ENCODE results near the gene ACO2.
"Not testable (repeated sequence)": the region's sequence is repeated elsewhere in the genome, so short reads cannot be mapped to it uniquely, and the experiment has no call there.

The ACO2 gene

GRCh38 chr22:41448189-41448808 is 20.6 kb upstream of the ACO2 start:
- peak; percentile 99 to 100 for DNase-seq

DNA sequence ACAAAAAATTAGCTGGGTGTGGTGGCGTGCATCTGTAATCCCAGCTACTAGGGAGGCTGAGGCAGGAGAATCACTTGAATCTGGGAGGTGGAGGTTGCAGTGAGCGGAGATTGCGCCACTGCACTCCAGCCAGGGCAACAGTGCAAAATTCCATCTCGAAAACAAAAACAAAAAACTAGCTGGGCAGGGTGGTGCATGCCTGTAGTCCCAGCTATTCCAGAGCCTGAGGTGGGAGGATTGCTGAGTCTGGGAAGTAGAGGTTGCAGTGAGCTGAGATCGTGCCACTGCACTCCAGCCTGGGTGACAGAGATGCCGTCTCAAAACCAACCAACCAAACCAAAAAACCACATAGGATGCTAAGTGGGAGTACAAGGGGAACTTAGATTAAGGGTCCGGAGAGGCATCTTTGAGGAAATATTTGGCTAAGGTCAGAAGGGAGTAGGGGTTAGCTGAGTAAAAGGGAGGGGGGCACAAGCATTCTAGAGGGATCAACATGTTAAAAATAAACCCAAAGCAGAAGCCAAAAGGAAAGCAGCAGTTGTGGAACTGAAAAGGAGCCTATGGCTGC is 10.7 kb upstream of the ACO2 start:
- no peak for DNase-seq

GRCh38 chr22:41459431-41459830 is 9.5 kb upstream of the ACO2 start:
- DNase-seq: no peak

GRCh38 chr22:41460071-41460470 is 8.8 kb upstream of the ACO2 start:
- not testable (repeated sequence) for DNase-seq

GRCh38 chr22:41461901-41462300 is 7.0 kb upstream of the ACO2 start:
- no peak for DNase-seq

- peak; percentile 42 to 49 for DNase-seq
These were observed 418 bp downstream of the ACO2 start for GRCh38 chr22:41469218-41469851.

DNA sequence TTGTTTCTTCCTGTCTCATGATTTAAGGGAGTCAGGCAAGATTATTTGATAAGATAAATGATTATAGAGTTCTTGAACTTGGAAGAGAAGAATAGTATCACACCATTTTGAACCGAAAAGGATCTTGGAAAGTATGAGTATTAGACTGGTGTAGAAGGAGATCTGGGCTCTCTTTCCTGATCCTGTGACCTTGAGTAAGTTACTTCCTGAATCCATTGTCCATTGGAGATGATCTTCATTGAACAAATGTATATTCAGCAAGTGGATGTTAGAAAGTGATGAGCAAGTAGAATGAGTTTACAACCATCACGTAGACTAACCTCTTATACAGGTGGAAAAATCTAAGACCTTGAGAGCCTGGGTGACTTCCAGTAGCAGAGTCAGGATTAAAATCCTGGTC is 2.0 kb downstream of the ACO2 start:
- no peak for DNase-seq

DNA sequence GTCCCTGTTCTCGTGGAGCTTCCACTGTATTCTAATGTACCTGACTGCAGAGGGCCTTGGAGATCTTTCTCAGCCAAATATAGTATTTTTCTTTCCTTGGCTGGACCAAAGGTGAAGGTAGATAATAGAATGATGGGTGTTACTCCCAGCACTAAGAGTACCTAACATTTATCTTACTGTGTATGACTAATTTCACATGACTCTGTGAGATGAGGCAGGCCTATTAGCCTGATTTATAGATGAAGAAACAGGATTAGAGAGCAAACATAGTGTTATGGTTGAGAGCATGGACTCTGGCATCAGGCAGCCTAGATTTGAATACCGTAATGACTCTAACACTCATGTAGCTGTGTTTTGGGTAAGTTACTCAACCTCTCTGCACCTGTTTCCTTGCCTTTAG is 2.7 kb downstream of the ACO2 start:
- no peak for DNase-seq

- DNase-seq: no peak
These were observed 6.0 kb downstream of the ACO2 start for GRCh38 chr22:41474872-41475451.

GRCh38 chr22:41478473-41478872 is 9.6 kb downstream of the ACO2 start:
- no peak for DNase-seq

DNA sequence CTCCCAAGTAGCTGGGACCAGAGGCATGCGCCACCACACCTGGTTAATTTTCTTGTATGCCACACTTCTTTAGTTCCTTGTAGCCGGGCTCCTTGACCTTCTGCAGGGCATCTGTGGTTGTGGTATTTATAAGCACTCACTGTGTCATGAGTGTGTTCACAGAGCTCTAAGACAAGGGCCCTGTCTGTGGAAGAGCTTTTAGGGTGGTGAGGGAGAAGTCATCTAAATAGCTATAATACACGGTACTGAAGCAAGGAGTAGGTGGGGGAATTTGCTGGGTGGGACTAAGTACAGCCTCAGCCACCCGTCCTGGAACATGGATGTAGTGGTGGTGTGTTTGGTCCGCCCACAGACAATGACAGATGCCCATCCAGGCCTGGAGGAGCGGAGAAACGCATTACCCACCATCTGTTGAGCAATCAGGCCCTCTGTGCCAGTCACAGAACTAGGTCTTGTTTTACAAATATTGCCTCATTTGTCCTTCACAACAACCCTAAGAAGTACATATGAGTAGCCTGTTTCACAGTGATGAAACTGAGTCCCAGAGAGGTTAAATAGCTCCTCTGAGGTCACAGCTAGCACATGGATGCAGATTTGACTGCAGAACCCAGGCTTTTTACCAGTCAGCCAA is 10.1 kb downstream of the ACO2 start:
- DNase-seq: no peak

DNA sequence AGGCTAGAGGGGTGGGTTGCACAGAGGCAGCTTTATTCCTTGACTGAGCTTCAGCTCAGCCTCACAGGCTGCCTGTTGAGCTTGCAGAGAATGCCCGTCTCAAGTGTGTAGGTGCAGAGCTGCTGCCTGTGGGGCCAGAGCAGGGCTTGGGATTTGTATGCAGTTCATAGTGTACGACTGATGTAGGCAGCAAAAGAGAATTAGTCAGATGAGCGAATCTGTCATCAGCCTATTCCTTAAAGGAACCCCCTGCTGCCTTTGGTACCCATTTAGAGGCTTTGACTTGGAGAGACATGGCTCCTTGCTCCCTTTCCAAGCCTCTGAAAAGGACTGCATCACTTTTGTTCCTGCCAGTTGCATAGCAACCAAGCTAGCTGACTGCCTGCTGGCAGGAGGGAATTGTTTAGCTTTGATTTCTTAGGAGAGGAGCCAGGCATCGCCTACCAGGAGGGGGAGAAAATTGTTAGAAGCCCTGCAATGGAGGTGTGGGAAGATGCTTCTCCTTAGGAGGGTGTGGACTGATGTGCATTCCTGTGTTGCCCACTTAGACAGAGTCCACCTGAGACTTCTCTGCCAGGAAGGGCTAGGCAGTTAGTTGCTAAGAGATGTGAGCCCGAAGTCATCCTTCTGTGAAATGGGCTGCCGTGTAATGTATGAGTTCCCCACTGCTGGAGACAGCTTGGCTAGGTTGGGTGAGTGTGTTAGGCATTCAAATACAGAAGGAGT is 10.9 kb downstream of the ACO2 start:
- no peak for DNase-seq

DNA sequence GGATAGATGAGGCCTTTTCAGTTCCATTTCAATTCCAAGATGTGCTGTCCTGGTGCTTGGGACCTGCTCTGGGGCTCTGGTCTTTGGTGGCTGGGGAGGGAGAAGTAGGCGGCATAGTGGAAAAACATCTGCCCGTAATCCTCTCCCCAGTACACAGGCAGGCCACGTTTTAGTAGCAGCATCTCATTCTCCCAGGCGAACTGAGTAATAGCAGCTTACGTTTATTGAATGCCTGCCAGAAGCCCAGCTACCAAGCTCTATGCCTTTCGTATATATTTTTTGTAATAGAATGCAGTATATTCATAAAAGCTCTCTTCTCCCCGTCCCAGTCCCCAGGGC is 11.4 kb downstream of the ACO2 start:
- DNase-seq: no peak

DNA sequence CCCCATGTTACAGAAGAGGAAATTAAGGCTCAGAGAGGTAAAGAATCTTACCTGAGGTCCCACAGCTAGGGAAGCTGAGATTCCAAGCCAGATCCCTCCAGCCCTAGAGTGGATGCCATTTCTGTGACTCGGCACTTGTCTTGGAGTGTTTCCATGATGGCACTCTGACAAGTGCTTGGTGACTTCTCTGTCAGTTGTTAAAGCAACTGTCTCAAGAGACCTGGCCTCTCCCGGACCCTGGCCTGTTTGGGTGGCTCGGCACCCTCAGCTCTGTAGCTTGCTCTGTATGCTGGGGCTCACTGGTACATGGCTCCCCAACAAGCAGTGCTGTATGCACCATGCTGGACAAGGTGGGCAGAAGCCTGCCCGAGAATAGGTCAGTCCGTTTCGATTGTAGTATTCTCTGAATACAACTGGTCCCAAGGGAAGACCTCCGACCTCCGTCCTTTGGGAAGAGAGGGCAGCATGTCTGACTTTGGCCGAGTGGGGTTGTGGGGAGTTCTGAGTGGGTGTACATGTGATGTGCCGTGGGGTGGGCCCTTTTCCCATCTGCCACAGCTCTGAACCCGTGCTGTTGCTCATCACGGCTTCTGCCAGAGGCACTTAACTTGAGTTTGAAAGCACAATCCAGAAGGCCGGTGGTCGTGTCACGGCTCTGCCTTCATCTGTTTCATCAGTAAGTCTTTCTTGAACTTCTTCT is 12.4 kb downstream of the ACO2 start:
- DNase-seq: no peak

DNA sequence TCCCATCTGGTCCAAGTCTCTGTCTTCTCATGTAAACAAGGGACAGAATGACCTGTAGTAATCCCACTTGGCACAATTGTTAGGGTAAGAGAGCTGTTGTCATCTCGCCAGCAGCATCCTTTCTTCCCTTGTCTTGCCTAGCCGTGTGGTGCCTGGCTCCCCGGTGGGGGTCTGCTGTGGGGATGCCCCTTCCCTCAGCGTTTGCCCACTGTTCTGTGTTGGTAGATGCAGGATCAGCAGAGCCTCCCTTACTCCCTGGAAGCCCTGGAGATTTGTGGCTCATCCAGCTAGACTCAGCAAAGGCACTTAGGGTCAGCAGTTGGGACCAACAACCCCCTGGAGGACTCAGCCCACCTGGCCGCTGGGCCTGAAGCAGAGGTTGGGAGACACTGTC is 13.0 kb downstream of the ACO2 start:
- DNase-seq: no peak

GRCh38 chr22:41482319-41482935 is 13.5 kb downstream of the ACO2 start:
- peak; percentile 32 to 49 for DNase-seq

DNA sequence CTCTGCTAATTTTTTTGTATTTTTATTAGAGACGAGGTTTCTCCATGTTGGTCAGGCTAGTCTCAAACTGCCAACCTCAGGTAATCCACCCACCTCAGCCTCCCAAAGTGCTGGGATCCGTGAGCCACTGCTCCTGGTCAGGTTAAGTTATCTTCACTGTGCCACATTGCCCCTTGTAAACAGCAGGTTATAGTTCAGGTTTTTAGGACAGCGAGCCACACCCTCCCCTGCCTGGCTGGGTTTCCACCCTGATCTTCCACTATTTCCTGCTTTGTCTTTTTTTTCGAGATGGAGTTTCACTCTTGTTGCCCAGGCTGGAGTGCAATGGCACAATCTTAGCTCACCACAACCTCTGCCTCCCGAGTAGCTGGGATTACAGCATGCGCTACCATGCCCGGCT is 16.1 kb downstream of the ACO2 start:
- DNase-seq: no peak

DNA sequence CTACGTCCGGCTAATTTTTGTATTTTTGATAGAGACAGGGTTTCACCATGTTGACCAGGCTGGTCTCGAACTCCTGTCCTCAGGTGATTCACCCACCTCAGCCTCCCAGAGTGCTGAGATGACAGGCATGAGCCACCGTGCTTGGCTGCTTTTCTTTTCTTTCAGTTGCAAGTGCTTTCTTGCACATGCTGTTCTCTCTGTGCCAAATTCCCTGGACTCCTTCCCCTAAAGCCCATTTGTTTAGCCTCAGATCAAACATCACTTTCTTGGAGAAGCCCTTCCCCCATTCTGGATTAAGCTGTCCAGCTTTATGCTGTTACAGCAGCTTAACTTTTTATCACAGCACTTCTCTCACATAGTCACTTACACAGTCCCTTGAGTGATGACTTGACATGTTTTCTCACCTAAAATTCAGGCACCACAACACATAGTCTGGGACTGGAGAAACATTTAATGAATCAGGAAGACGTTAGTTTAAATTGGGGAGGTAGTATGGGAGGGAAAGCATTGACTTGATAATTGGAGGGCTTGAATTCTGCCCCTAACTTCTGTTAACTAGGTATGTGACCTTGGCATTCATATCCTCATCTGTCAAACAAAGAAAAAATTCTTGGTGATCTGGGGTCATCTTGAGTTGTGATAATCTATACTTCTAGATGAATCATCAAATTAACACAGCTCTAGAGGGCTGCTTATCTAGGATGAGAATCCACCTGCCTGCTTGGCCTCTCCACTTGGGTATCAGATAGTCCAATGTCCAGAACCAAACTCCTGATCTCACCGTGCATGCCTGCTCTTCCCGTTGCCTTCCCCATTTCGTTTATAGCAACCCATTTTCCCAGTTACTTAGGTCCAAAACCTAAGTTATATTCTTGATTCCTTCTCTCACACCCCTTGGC is 18.4 kb downstream of the ACO2 start:
- no peak for DNase-seq

DNA sequence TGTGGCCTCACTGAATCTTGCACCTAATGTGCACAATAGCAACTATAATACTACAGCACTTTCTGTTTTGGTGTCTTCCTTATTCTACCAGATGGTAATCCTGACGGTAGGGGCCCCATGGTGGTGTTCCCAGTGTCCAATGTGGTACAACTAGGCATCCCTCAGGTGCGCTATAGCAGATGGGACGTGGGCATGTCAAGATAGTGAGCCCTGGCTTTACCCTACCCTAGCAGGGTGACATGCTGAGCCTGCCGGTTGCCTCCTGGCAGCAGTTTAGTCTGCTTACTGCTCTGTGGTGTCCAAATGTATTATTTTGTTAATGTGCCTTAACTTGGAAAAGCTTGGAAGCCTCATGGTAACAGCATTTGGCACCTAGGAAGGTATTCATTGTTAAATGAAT is 19.2 kb downstream of the ACO2 start:
- DNase-seq: no peak

GRCh38 chr22:41488596-41489385 is 19.9 kb downstream of the ACO2 start:
- DNase-seq: no peak

Data from Kasumi-1 (cell line).